Activated T-helper 2 cell treated with anti-CD3 and anti-CD28 coated beads, Interferon-gamma antibody, Interleukin-2, Interleukin-4, amounts not matched to agents 10 μg/mL and 5 μg/mL and 100 μg/mL, durations not matched to agents 14 hours and 24 hours and 36 hours (primary cell): ENCODE results near the gene UNC119. TPM values are rescaled to one million over a fixed set of nuclear protein-coding genes. Genes with fewer than 3 reads are reported as not detected.

Experiments used
- total RNA-seq: library from RNA; stranded (reverse); gene quantifications from 2 replicates; pipeline ENCODE4 v1.2.3, GENCODE V29; 2022

Gene UNC119
- total RNA-seq, 1 donor from 2014 or later = 55.3 TPM

Other genes with a start within 250 kb of the UNC119 start
- 60.5 and 61.8 TPM in 2 replicates for gene TMEM97, start 233.4 kb downstream of the UNC119 start, total RNA-seq
- 21.1 and 24.1 TPM in 2 replicates for gene IFT20, start 217.2 kb downstream of the UNC119 start, total RNA-seq
- gene TNFAIP1, start 216.9 kb downstream of the UNC119 start, total RNA-seq = 31.3 and 32.3 TPM in 2 replicates
- 89.7 and 93.2 TPM in 2 replicates for gene POLDIP2, start 195.1 kb downstream of the UNC119 start, total RNA-seq
- gene SEBOX, start 187.4 kb downstream of the UNC119 start, total RNA-seq = not detected in 2 replicates
- 0.23 and 0.50 TPM in 2 replicates for gene VTN, start 182.3 kb downstream of the UNC119 start, total RNA-seq
- gene SARM1, start 180.9 kb downstream of the UNC119 start, total RNA-seq = 35.0 and 35.9 TPM in 2 replicates
- 5.3 and 6.9 TPM in 2 replicates for gene SLC46A1, start 146.4 kb downstream of the UNC119 start, total RNA-seq
- not detected in 2 replicates for gene SLC13A2, start 79.0 kb downstream of the UNC119 start, total RNA-seq
- not detected in 2 replicates for gene FOXN1, start 46.3 kb downstream of the UNC119 start, total RNA-seq
- 65.1 and 70.9 TPM in 2 replicates for gene PIGS, start 18.9 kb upstream of the UNC119 start, total RNA-seq
- gene ALDOC, start 24.3 kb upstream of the UNC119 start, total RNA-seq = 95.0 and 95.7 TPM in 2 replicates
- 92.5 and 98.8 TPM in 2 replicates for gene SPAG5, start 46.4 kb upstream of the UNC119 start, total RNA-seq
- gene RSKR, start 61.6 kb upstream of the UNC119 start, total RNA-seq = 35.2 and 37.9 TPM in 2 replicates
- 196 and 213 TPM in 2 replicates for gene BLTP2, start 92.5 kb upstream of the UNC119 start, total RNA-seq
- 40.3 and 49.2 TPM in 2 replicates for gene SDF2, start 109.3 kb upstream of the UNC119 start, total RNA-seq
- gene SUPT6H, start 109.6 kb upstream of the UNC119 start, total RNA-seq = 97.5 and 102 TPM in 2 replicates
- gene PROCA1, start 159.3 kb upstream of the UNC119 start, total RNA-seq = 7.0 and 7.7 TPM in 2 replicates
- gene RAB34, start 165.2 kb upstream of the UNC119 start, total RNA-seq = 19.4 and 21.5 TPM in 2 replicates
- 1,712 and 1,733 TPM in 2 replicates for gene RPL23A, start 167.4 kb upstream of the UNC119 start, total RNA-seq
- 8.0 and 8.2 TPM in 2 replicates for gene TLCD1, start 173.6 kb upstream of the UNC119 start, total RNA-seq
- 3.6 and 4.2 TPM in 2 replicates for gene NEK8, start 176.2 kb upstream of the UNC119 start, total RNA-seq
- gene TRAF4, start 191.4 kb upstream of the UNC119 start, total RNA-seq = 125 and 129 TPM in 2 replicates